GM12878 (cell line): ENCODE measurements around the gene GJA9. TPM values are rescaled to one million over a fixed set of nuclear protein-coding genes. Genes with fewer than 3 reads are reported as not detected.
A peak's percentile ranks its signal among the peaks of the same experiment; 100 is the strongest.

ENCODE experiments used
- ATF3 ChIP-seq: IDR thresholded peaks from 2 replicates; pipeline ENCODE4 v1.6.1; 2011; ENCODE audit warnings: low read depth, mild to moderate bottlenecking, low read length, moderate library complexity, borderline replicate concordance; ENCODE audit errors: extremely low read depth
- CEBPZ ChIP-seq: fragments of 150-350 bp; IDR thresholded peaks from 2 replicates; pipeline ENCODE4 v1.6.1; 2016; ENCODE audit warnings: low read depth, low read length
- E4F1 ChIP-seq: fragments of 450-650 bp; IDR thresholded peaks from 2 replicates; pipeline ENCODE4 v1.6.1; 2018; ENCODE audit warnings: borderline replicate concordance, mild to moderate bottlenecking; ENCODE audit not compliant: partially characterized antibody
- EGR1 ChIP-seq, 2 experiments: IDR thresholded peaks; 1 replicate in 1 of 2; 2 replicates in 1 of 2; pipeline ENCODE4 v1.6.1; 2011 to 2012; ENCODE audit warnings: low read depth in 2 of 2, low read length in 2 of 2, borderline replicate concordance in 1 of 2, mild to moderate bottlenecking in 1 of 2, moderate library complexity in 1 of 2
- HDAC2 ChIP-seq: fragments of 200-600 bp; sonication (generic); IDR thresholded peaks from 2 replicates; pipeline ENCODE4 v1.6.1; 2017
- IKZF1 ChIP-seq: fragments of 450-650 bp; conservative IDR thresholded peaks from 2 replicates; pipeline ENCODE4 v1.6.1; 2017; ENCODE audit warnings: antibody characterized with exemption, mild to moderate bottlenecking
- JUND ChIP-seq: IDR thresholded peaks from 2 replicates; pipeline ENCODE4 v1.6.1; 2012; ENCODE audit warnings: low read depth, mild to moderate bottlenecking, low read length, improper control_type of control experiment, moderate library complexity
- MEF2A ChIP-seq: IDR thresholded peaks from 2 replicates; pipeline ENCODE4 v1.6.1; 2011; ENCODE audit warnings: low read depth, mild to moderate bottlenecking, low read length, moderate library complexity; ENCODE audit not compliant: insufficient read depth
- MXI1 ChIP-seq: fragments of 150-350 bp; IDR thresholded peaks from 2 replicates; pipeline ENCODE4 v1.6.1; 2011; ENCODE audit warnings: low read depth, mild to moderate bottlenecking, inconsistent platforms, low read length, improper control_type of control experiment
- RAD51 ChIP-seq: fragments of 450-650 bp; IDR thresholded peaks from 2 replicates; pipeline ENCODE4 v1.6.1; 2016; ENCODE audit warnings: moderate library complexity, mild to moderate bottlenecking, inconsistent platforms
- RELA ChIP-seq: fragments of 450-650 bp; IDR thresholded peaks from 2 replicates; pipeline ENCODE4 v1.8.0; 2014; ENCODE audit warnings: borderline replicate concordance; ENCODE audit not compliant: partially characterized antibody
- RFX5 ChIP-seq: IDR thresholded peaks from 2 replicates; pipeline ENCODE4 v1.6.1; 2011; ENCODE audit warnings: low read depth, low read length, improper control_type of control experiment
- SMAD1 ChIP-seq: fragments of 450-650 bp; IDR thresholded peaks from 2 replicates; pipeline ENCODE4 v1.6.1; 2018; ENCODE audit warnings: mild to moderate bottlenecking, low read depth; ENCODE audit not compliant: partially characterized antibody
- SMAD5 ChIP-seq: IDR thresholded peaks from 2 replicates; pipeline ENCODE4 v1.6.1; 2016; ENCODE audit warnings: antibody characterized with exemption, low read depth
- TBL1XR1 ChIP-seq: IDR thresholded peaks from 2 replicates; pipeline ENCODE4 v1.6.1; 2012; ENCODE audit warnings: low read depth, low read length, improper control_type of control experiment
- TCF3 ChIP-seq: IDR thresholded peaks from 2 replicates; pipeline ENCODE4 v1.6.1; 2012; ENCODE audit warnings: low read depth, mild to moderate bottlenecking, low read length, borderline replicate concordance; ENCODE audit not compliant: insufficient read depth
- YY1 ChIP-seq: IDR thresholded peaks from 2 replicates; pipeline ENCODE4 v1.6.1; 2011; ENCODE audit warnings: low read depth, mild to moderate bottlenecking, low read length
- ZBED1 ChIP-seq: IDR thresholded peaks from 2 replicates; pipeline ENCODE4 v1.6.1; 2016; ENCODE audit warnings: borderline replicate concordance
- ZNF687 ChIP-seq: fragments of 450-650 bp; IDR thresholded peaks from 2 replicates; pipeline ENCODE4 v1.6.1; 2017; ENCODE audit warnings: mild to moderate bottlenecking, moderate library complexity
- polyA plus RNA-seq, 11 experiments: library from polyadenylated mRNA; depleted of rRNA in 4 of 11; unstranded in 6 of 11; stranded (reverse) in 5 of 11; fragments of >200 nt; fragmentation: Nextera tagmentation in 4 of 11; fragmentation: Illumina TruSeq in 1 of 11; extraction: Ambion mirVana in 4 of 11; extraction: Trizol in 1 of 11; gene quantifications; 1 replicate in 1 of 11; 2 replicates in 10 of 11; pipeline versions ENCODE4 v1.2.1 to v1.2.3, GENCODE V29; 2011 to 2016; ENCODE audit warnings: inconsistent platforms in 2 of 11, missing spikeins in 2 of 11, low read depth in 1 of 11
- total RNA-seq, 4 experiments: library from RNA; depleted of rRNA in 3 of 4; stranded (reverse); fragments of >200 nt in 3 of 4; fragmentation: Illumina TruSeq in 1 of 4; extraction: Trizol in 1 of 4; gene quantifications; 2 replicates each; pipeline versions ENCODE4 v1.2.1 to v1.2.3, GENCODE V29; 2013 to 2021

The GJA9 gene
- total and polyA plus RNA-seq, 10 of the 15 experiments (the other 5 are each of a cell fraction or from before 2014, with no cell fraction given), result 0.13 TPM; not detected in 9

GRCh38 chr1:38859561-38860453, 21.6 kb downstream of the GJA9 start, which contains the start of gene RRAGC (continued):
- no peak for TF ChIP-seq E4F1
- peak; percentile 74 for TF ChIP-seq YY1
- no peak for TF ChIP-seq JUND
- peak; percentile 37; the same call in 1 of the 2 replicates for TF ChIP-seq TBL1XR1
- peak; percentile 28 to 93 for TF ChIP-seq EGR1 (IDR thresholded peaks at IDR 0.05; ENCODE audit: borderline replicate concordance in 1 of 2, low read depth in 2 of 2, low read length in 2 of 2)
- peak; percentile 99 for TF ChIP-seq RAD51
- TF ChIP-seq RELA, result peak; percentile 93
- no peak for TF ChIP-seq TCF3
- TF ChIP-seq ZBED1, result no peak
- no peak for TF ChIP-seq HDAC2
- TF ChIP-seq ZNF687, result 0 out of 2 replicates have a peak, but pooled peaks have one; percentile 28
- TF ChIP-seq SMAD1, result no peak
- no peak for TF ChIP-seq SMAD5
- TF ChIP-seq CEBPZ, result no peak
- TF ChIP-seq ATF3, result peak; percentile 99
- TF ChIP-seq MXI1, result peak; percentile 81
- TF ChIP-seq RFX5, result no peak
- peak; percentile 13; the same call in 1 of the 2 replicates for TF ChIP-seq IKZF1
- TF ChIP-seq MEF2A, result no peak
